ENCODE results near the gene ICAM2.

The ICAM2 gene

DNA sequence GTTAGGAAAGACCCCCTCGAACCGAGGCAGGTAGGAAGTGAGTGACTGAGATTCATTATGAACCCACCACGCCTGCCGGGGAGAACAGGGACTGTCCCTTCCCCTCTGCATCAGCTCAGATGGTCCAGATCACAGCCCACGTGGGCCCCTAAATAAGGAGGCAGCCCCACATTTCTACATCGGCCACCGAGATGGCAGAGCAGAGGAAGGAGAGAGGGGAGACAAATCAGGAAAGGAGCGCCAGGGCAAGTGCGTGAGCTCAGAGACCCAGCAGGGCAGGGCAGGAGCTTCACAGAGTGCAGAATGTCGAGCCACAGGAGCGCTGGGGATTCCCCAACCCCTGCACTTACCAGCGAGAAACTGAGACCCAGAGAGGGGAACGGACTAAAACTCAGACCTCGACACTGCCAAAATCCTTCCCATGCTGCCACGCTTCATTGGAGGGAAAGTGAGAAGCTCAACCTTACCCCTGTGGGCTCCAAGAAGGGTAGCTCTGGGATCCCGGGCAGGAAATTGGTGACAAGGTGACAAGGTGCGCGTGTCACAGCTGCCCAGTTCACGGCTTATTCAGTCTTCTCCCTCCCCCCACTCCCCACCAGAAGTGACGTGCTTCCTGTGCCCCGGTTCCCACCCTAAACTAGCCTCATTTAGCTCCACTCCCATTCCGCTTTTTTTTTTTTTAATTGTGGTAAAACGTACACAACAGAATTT is at the start of gene ICAM2:
ICAM2 (minus strand) TSS at position 578 of the 711 bp plus-strand sequence. CDS start 13,942 bp downstream, outside the sequence.
- H3K36me3 Mint-ChIP-seq (ENCODE audit: low read depth) = no peaks in the 10 kb centered on the region
- H3K9me3 Mint-ChIP-seq = no peaks in the 10 kb centered on the region
- no peaks in the 10 kb centered on the region for H3K27me3 Mint-ChIP-seq
- H3K4me1 Mint-ChIP-seq (ENCODE audit: low read depth) = peaks cover 48% of the 10 kb centered on the region
- intact Hi-C loops (cut with micrococcal nuclease) = no loop called here
- peak within 1 kb of the TSS; percentile 79 for H3K4me3 Mint-ChIP-seq
- H3K27ac Mint-ChIP-seq = peak within 1 kb of the TSS; percentile 90

DNA sequence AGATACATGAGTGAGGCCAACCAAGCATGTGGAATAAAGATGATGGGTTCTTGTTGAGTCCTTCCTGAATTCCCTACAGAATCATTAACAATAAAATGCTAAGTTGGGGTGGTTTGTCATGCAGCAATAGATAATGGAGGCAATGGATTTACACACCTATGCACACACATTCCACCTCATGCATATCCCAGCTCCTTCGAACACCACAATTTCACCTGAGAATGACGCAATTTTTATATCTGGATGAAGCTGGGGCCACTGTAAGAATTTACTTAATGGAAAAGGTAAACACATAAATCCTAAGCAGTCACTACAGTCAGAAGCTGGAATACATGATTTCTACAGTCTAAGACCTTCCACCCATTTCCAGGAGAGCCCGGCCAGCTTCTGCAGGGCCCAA is 49.8 kb upstream of the ICAM2 start:
- no peaks in the 10 kb centered on the region for H3K27me3 Mint-ChIP-seq
- peaks cover 75% of the 10 kb centered on the region for H3K36me3 Mint-ChIP-seq (ENCODE audit: low read depth)
- H3K4me1 Mint-ChIP-seq (ENCODE audit: low read depth) = peaks cover 35% of the 10 kb centered on the region
- no peak overlapping the region for H3K4me3 Mint-ChIP-seq
- no peak overlapping the region for H3K27ac Mint-ChIP-seq
- intact Hi-C loops (cut with micrococcal nuclease) = no loop called here
- peaks cover 25% of the 10 kb centered on the region for H3K9me3 Mint-ChIP-seq

DNA sequence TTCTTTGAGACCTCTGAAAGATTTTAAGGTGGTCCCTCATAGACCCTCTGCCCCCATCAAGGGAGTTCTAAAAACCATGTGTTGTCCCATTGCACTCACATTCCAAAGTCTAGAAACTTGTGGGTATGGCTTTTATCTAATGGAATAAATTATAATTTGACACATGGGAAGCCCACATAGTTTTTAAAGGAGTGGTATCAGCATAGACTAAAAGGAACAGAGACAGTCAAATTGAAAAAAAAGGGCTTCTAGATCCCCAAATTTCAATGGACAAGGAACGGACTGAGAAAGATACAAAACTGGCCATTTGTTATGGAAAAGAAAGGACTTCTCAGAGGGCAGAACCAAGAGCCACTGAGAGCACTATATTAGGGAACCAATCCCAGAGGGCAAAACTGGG is 48.7 kb upstream of the ICAM2 start:
- H3K4me1 Mint-ChIP-seq (ENCODE audit: low read depth) = peaks cover 36% of the 10 kb centered on the region

DNA sequence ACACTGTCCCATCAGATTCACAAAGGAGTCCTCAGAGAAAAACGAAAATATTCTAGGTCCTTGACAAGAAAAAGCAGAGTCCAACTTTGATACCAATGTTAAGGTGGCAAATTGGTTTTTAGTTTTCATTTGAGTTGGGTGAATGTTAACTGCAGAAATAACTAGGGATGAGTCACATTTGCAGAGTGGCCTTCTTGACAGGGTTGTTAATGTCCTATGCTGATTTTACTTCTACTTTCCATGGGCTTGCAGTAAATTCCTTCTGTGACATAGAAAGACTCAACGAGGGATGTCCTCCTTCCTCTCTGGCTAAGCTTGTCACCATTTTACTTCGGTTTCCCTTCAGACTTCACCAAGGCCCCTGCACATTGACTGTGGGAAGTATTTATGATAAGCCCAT is 47.2 kb upstream of the ICAM2 start:
- intact Hi-C loops (cut with micrococcal nuclease) = no loop called here
- H3K27me3 Mint-ChIP-seq = no peaks in the 10 kb centered on the region
- H3K4me1 Mint-ChIP-seq (ENCODE audit: low read depth) = peaks cover 45% of the 10 kb centered on the region
- H3K4me3 Mint-ChIP-seq = no peak overlapping the region
- H3K36me3 Mint-ChIP-seq (ENCODE audit: low read depth) = peaks cover 95% of the 10 kb centered on the region
- H3K9me3 Mint-ChIP-seq = peaks cover 25% of the 10 kb centered on the region
- peak overlapping the region; percentile 9 for H3K27ac Mint-ChIP-seq

More for the DNA sequence above, 48.7 kb upstream of the ICAM2 start:
- H3K4me3 Mint-ChIP-seq = no peak overlapping the region
- peaks cover 85% of the 10 kb centered on the region for H3K36me3 Mint-ChIP-seq (ENCODE audit: low read depth)
- no peak overlapping the region for H3K27ac Mint-ChIP-seq
- H3K9me3 Mint-ChIP-seq = peaks cover 25% of the 10 kb centered on the region
- intact Hi-C loops (cut with micrococcal nuclease) = no loop called here
- no peaks in the 10 kb centered on the region for H3K27me3 Mint-ChIP-seq

DNA sequence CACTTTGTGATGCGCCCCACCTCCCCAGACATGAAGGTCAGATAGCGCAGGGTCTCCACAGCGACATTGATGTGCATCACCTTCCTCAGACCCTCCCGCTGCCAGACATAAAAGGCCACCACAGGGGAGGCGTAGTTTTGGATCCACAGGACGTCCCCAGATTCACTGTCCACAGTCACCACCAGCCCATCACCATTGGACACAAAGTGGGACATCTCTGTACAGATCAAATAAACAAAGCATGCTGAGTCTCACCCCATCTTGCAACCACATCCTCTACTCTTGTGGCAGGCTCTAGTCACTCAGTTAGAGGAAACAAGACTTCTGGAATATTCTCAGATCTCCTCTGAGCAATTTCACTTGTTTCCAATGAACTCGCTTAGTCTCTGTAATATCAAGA is 46.3 kb upstream of the ICAM2 start:
- no peak overlapping the region for H3K4me3 Mint-ChIP-seq
- peaks cover 25% of the 10 kb centered on the region for H3K9me3 Mint-ChIP-seq
- no peaks in the 10 kb centered on the region for H3K27me3 Mint-ChIP-seq
- H3K4me1 Mint-ChIP-seq (ENCODE audit: low read depth) = peaks cover 53% of the 10 kb centered on the region
- H3K27ac Mint-ChIP-seq = peak overlapping the region; percentile 9
- intact Hi-C loops (cut with micrococcal nuclease) = no loop called here
- peaks cover 91% of the 10 kb centered on the region for H3K36me3 Mint-ChIP-seq (ENCODE audit: low read depth)

DNA sequence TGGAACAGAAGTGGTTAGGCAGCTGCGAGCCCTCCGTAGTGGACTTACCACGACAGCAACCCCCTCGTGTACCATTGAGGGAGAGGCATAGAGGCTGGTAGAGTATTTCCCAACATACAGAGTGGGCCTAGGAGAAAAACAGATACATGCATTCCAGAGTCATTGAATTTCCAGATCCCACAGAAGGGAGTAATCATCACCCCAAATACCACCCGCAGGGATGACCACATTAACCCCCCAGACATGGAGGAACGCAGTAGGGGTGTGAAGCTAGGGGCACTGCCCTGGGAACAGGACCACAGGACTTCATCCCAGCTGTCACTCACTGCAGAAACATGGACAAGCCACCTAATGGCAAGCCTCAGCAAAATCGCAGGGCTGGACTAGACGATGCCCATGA is 44.7 kb upstream of the ICAM2 start:
- peaks cover 20% of the 10 kb centered on the region for H3K9me3 Mint-ChIP-seq
- intact Hi-C loops (cut with micrococcal nuclease) = no loop called here
- peak overlapping the region; percentile 64 for H3K27ac Mint-ChIP-seq
- H3K27me3 Mint-ChIP-seq = no peaks in the 10 kb centered on the region
- peaks cover 81% of the 10 kb centered on the region for H3K36me3 Mint-ChIP-seq (ENCODE audit: low read depth)
- H3K4me1 Mint-ChIP-seq (ENCODE audit: low read depth) = peaks cover 69% of the 10 kb centered on the region
- H3K4me3 Mint-ChIP-seq = no peak overlapping the region

DNA sequence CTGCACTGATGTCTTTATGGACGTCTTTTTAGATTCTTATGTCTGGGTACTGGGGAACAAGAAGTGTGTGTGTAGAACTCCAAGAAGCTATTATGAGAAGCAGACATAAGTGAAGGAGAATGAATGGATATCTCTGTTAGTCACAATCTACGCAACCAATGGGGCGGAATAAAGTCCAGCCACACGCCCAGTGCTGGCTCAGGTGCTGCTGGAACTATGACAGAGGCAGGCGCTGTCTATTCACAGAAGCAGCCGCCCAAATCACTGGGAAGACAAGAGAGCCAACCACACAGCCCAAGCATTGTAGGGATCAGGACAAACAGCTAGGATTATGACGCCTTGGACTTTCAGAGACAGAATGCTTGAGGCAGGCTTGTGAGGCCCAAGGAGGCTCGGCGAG is 43.9 kb upstream of the ICAM2 start:
- Mint-ChIP-seq H3K4me1 (ENCODE audit: low read depth) (peaks cover 77% of the 10 kb centered on the region), H3K4me3 (no peak overlapping the region), H3K9me3 (peaks cover 12% of the 10 kb centered on the region), H3K27ac (peak overlapping the region; percentile 64), H3K27me3 (no peaks in the 10 kb centered on the region), H3K36me3 (ENCODE audit: low read depth) (peaks cover 81% of the 10 kb centered on the region)
- intact Hi-C loops (cut with micrococcal nuclease) = no loop called here

DNA sequence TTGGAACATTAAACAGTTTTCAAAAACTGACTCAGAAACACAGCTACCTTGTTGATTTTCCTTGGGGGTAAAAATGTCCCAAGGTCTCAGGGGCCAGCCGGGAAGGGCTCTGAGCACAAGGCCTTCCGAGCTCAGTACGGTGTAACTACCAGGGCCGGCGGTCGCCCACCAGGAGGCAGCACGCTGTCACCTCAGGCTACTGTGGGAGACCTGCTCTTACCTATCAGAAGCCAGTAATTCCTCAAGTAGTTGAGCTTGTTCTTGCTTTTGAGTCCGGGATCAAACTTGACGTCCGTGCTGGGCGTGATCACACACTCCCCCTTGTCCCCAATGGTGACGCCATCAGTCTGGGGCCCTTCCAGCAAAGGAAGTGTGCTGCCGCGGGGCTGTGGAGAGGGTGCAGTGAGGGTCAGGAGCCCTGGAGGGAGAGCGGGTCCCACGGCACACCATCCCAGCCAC is 43.4 kb upstream of the ICAM2 start:
- Mint-ChIP-seq H3K9me3 (peaks cover 6% of the 10 kb centered on the region), H3K4me3 (no peak overlapping the region), H3K36me3 (ENCODE audit: low read depth) (peaks cover 81% of the 10 kb centered on the region), H3K27ac (peak overlapping the region; percentile 64), H3K4me1 (ENCODE audit: low read depth) (peaks cover 80% of the 10 kb centered on the region), H3K27me3 (no peaks in the 10 kb centered on the region)
- intact Hi-C loops (cut with micrococcal nuclease) = loop anchor here (2.0 kb wide), 1 partner anchor 67 kb away; the partner anchor contains the start of gene ERN1

DNA sequence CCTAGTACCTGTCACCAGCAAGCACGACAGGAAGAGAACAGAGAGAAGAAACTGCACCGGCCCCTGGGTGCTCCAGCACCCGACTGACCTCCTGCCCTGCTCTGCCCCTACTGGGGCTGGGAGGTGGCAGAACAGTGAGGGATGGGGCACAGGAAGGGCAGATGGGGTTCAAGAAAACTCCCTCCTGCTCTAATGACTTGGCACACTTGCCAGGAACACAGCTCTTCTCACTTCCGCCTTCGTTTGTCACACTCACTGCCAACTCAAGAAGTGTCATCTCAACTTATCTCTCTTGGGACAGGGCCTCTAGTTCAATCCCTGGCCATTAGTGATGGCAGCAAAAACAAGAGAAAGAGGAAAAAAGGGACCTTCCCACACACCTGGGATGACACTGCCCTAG is 42.7 kb upstream of the ICAM2 start:
- intact Hi-C loops (cut with micrococcal nuclease) = loop anchor here (2.0 kb wide), 1 partner anchor 68 kb away; the partner anchor contains the start of gene ERN1
- Mint-ChIP-seq H3K27me3 (no peaks in the 10 kb centered on the region), H3K4me3 (peak overlapping the region; percentile 2), H3K27ac (peak overlapping the region; percentile 64), H3K9me3 (no peaks in the 10 kb centered on the region), H3K4me1 (ENCODE audit: low read depth) (peaks cover 75% of the 10 kb centered on the region), H3K36me3 (ENCODE audit: low read depth) (peaks cover 79% of the 10 kb centered on the region)

DNA sequence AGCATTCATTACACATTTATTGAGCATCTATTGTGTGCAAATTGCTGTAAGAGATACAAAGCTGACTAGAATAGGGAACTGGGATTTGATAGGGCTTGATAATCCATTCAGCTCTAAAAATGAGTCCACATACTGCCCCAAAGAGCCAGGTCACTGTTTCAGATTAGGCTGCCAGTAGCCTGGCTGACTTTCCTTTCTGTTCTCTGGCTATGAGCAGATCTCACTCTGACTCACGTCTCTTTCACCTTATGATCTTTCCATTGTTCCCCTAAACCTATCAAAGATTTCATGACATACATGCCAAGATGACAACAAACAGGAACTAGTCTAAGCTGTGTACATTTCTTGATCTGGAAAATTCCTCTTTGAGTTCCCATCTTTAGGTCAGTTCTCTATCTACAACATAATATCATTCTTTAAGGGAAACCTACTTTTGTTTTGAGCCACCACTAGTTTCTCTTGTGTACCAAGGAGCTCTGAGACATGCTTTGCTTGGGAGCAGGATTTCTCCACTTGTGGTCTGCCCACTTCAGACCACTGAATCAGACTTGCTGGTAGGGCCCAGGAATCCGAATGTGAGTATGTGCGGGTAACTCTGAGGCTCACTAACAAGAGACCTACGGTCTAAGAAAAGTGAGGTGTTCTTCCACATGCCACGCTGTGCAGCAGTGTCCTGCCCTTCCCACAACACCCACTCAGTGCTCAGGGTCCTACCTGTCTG is 40.9 kb upstream of the ICAM2 start:
- Mint-ChIP-seq H3K9me3 (no peaks in the 10 kb centered on the region), H3K4me1 (ENCODE audit: low read depth) (peaks cover 59% of the 10 kb centered on the region), H3K27me3 (no peaks in the 10 kb centered on the region), H3K4me3 (no peak overlapping the region), H3K27ac (peak overlapping the region; percentile 64), H3K36me3 (ENCODE audit: low read depth) (peaks cover 76% of the 10 kb centered on the region)
- intact Hi-C loops (cut with micrococcal nuclease) = no loop called here

DNA sequence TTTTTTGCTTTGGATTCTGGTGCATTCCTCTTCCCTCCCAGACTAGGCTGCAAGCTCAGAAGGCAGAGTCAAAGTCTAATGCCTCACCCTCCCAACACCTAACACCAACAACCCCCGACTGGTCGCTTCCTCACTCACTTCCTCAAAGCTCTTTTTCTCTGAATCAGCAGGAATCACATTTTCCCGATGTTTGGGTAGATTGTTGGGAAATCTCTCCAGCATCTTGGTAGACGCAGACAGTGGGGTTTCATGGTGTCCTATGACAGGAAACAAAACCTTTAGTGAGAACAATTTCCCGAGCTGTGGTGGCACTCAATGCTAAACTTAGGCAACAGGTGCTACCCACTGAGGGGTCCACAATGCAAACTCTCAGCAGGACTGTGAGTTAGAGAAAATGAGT is 39.9 kb upstream of the ICAM2 start:
- Mint-ChIP-seq H3K27me3 (no peaks in the 10 kb centered on the region), H3K4me3 (no peak overlapping the region), H3K9me3 (no peaks in the 10 kb centered on the region), H3K36me3 (ENCODE audit: low read depth) (peaks cover 76% of the 10 kb centered on the region), H3K4me1 (ENCODE audit: low read depth) (peaks cover 57% of the 10 kb centered on the region), H3K27ac (peak overlapping the region; percentile 31)
- intact Hi-C loops (cut with micrococcal nuclease) = no loop called here

DNA sequence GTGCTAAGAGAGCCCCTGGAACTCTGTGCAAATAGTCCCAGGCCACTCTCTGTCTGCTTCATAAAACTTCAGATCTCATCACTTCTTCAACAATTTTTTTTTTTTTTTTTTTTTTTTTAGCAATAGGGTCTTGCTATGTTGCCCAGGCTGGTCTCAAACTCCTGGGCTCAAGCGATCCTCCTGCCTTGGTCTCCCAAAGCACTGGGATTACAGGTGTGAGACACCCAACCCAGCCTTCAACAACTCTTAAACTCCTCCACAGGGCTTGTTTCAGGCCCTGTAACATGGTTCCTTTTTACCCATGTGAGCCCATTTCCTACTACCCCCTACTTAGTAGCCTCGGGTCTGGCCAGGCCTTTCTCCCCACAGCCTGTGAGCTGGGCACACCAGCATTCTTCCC is 39.3 kb upstream of the ICAM2 start:
- no peak overlapping the region for H3K4me3 Mint-ChIP-seq
- no peaks in the 10 kb centered on the region for H3K27me3 Mint-ChIP-seq
- intact Hi-C loops (cut with micrococcal nuclease) = no loop called here
- peak overlapping the region; percentile 31 for H3K27ac Mint-ChIP-seq
- peaks cover 76% of the 10 kb centered on the region for H3K36me3 Mint-ChIP-seq (ENCODE audit: low read depth)
- H3K9me3 Mint-ChIP-seq = no peaks in the 10 kb centered on the region
- H3K4me1 Mint-ChIP-seq (ENCODE audit: low read depth) = peaks cover 56% of the 10 kb centered on the region

DNA sequence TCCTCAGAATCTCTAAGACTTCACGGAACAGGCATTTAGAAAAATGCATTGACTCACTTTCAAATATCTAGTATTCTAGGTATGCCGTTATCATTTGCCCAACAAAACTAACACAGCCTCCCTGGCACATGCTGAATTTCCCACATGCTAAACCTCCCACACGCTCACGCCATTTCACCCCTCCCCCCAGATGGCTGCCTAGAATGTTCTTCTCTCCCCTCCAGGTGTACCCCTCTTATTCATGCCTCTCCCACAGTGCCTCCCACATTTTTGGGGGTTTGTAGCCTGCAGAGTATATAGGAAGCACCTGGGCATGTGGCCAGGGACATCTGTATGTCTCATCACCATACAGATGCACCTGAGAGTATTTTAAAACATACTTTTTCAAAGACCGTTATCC is 38.2 kb upstream of the ICAM2 start:
- Mint-ChIP-seq H3K36me3 (ENCODE audit: low read depth) (peaks cover 76% of the 10 kb centered on the region), H3K4me1 (ENCODE audit: low read depth) (peaks cover 45% of the 10 kb centered on the region), H3K27me3 (no peaks in the 10 kb centered on the region), H3K9me3 (no peaks in the 10 kb centered on the region), H3K4me3 (no peak overlapping the region), H3K27ac (no peak overlapping the region)
- intact Hi-C loops (cut with micrococcal nuclease) = no loop called here

DNA sequence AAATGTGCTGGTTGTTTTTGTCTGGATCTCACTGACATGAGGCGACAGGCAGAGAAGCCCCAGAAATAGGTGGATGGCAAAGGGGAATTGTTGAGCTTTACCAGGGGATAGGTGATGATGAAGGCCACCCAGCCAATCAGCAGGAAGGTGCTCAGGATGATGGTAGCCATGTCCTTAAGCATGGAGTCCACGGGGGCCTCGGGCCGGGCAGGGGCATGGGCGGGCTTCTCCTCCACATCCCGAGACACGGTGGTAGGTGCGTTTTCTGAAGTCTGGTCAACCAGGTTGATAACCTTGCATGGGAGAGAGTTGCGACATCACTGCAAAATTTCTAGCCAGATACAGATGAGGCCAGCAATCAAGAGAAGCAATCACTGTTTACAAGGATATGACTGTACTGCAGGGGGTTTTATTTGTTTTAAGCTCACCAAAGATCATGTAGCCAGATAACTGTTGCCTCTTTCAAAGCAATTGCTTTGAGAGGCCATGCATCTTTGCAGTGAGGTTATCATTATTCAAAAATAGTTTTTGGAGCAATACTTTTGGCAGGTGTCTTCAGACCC is 37.3 kb upstream of the ICAM2 start:
- Mint-ChIP-seq H3K36me3 (ENCODE audit: low read depth) (peaks cover 76% of the 10 kb centered on the region), H3K27me3 (no peaks in the 10 kb centered on the region), H3K9me3 (no peaks in the 10 kb centered on the region), H3K4me3 (no peak overlapping the region), H3K27ac (no peak overlapping the region), H3K4me1 (ENCODE audit: low read depth) (peaks cover 37% of the 10 kb centered on the region)
- intact Hi-C loops (cut with micrococcal nuclease) = no loop called here

All from dendritic cell treated with granulocyte-macrophage colony-stimulating factor and Interleukin-4, amounts not matched to agents 40 ng/mL and 50 ng/mL, for 4 days (primary cell).